NCI-H2227 (cell line): ENCODE results near the gene NEGR1.

Experiments used
- DNase-seq: peaks from one replicate; lab custom pipeline; 2025; ENCODE audit not compliant: unreplicated experiment; lab: John Stamatoyannopoulos, UW

Gene NEGR1

DNA sequence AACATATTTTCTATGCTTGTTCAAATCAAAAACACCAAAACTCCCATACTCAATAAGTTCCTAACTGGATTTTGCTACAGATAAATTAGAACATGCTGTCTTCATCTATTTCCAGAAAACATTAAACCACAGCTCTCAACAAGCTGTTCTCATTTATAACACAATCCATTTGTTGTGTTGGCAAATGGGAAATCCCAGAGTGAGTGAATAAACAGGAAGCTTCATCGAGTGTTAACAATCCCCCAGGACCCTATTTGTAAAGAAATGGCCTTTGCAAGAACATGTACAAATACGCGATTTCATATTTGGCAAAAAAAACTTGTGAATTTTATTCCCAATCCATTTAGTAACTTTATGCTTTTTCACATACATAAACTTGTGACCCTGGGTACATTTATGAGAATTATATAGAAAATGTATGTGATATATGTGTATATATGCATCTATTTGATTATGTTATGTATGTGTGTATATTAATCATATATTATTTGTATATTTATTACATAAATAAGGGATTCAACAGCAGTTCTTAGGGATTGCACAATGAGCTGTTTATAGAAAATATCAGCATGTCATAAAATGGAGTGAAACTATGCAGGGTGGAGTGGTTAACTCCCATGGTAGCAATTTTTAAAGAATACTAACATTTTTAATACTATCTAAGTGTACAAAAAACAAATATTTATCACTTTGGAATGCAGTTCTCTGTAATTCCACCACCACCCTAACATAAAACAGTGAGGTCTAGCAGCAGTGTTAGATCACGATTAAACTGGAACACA is 160.0 kb downstream of the NEGR1 start:
- DNase-seq = no peak

- DNase-seq = no peak
Observed at GRCh38 chr1:72119491-72119890, 162.8 kb downstream of the NEGR1 start.

- DNase-seq = no peak
Observed at GRCh38 chr1:72117621-72118020, 164.7 kb downstream of the NEGR1 start.

DNA sequence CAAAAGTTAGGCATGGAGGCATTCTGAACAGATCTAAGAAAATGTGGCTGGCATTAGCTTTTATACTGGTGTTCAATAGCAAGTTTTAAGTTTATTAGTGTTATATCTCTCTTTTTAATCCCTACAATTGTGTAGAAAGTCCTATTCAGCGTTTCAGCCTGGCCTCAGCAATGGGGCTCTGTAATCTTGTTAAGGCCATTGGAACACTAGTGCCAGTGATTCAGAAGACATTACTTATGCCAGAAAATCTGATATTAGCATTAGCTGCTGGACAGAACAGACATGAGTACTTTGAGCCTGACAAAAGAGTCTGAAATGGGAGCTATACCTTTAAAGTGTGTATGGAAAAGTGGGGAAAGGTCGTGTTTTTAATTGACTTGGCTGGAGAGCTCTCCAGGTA is 167.0 kb downstream of the NEGR1 start:
- no peak for DNase-seq

- no peak for DNase-seq
Observed at GRCh38 chr1:72111662-72112061, 170.7 kb downstream of the NEGR1 start.

GRCh38 chr1:72109916-72110315 is 172.4 kb downstream of the NEGR1 start:
- no peak for DNase-seq

GRCh38 chr1:72105201-72105600 is 177.1 kb downstream of the NEGR1 start:
- DNase-seq = no peak

DNA sequence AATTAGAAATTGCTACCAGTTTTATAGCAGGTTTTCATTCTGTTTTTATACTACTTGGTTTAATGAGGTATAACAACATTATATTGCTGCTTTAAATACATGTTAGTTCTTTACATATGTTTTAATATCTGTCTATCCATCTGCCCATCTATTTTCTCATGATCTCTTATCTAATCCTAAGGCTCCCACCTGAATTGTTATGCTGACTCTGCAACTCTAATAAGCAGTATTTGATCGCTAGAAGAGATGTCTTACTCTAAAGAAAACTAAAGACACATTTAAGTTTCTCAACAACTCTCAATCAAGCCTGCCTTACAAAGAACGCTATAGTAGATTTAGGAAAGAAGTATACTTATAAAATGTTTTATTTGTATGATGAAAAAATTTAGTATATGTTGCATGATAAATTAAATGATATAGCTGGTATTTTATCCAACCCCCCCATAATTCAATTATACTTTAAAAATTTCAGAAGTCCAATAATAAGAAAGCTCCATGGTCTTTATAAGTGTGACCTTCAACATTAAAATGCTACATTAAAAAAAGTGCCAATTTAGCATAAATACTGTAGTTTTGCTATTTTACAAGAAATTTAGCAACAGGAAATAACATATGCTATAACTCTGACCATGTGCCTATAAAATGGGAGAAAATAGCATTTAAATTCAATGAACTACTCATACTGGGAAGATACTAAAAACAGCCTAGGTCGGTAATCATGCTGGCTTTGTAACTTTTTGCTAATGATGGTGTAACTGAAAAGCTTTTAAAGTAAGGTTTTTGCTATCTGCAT is 180.3 kb downstream of the NEGR1 start:
- no peak for DNase-seq

DNA sequence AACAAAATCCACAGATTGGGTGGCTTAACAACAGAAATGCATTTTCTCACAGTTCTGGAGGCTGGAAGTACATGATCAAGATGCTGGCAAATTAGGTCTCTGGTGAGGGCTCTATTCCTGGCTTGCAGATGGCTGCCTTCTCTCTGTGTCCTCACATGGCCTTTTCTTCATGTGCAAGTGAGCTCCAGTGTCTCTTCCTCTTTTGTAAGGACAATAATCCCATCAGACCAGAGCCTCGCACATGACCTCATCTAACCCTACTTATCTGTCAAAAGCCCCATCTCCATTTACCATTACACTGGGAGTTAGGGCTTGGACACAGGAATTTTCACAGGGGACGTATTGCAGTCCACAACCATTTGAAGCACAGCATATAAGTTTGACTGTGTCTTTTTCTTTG is 181.6 kb downstream of the NEGR1 start:
- DNase-seq = peak; percentile 1

GRCh38 chr1:72097851-72098570 is 184.3 kb downstream of the NEGR1 start:
- no peak for DNase-seq

DNA sequence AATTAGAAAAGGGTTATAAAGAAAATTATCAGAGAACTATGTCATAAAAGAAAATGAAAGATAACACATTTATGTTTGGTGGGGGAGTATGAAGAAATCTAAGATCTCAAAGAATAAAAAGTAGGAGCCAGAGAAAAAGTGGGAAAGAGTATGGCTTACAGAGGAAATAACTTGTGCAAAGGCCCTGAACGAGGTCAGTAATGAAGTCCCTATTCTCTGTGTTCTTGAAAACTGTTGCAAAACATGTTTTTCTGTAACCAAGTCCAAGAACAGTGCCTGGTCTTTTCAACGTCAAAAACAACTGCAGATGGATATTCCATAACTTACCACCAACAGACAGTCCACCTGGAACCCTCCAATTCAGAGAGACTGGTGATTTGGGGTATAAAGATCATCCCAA is 188.1 kb downstream of the NEGR1 start:
- DNase-seq = no peak

- no peak for DNase-seq
Observed at GRCh38 chr1:72086394-72086793, 195.9 kb downstream of the NEGR1 start.

GRCh38 chr1:72075425-72075824 is 206.9 kb downstream of the NEGR1 start:
- DNase-seq = no peak

DNA sequence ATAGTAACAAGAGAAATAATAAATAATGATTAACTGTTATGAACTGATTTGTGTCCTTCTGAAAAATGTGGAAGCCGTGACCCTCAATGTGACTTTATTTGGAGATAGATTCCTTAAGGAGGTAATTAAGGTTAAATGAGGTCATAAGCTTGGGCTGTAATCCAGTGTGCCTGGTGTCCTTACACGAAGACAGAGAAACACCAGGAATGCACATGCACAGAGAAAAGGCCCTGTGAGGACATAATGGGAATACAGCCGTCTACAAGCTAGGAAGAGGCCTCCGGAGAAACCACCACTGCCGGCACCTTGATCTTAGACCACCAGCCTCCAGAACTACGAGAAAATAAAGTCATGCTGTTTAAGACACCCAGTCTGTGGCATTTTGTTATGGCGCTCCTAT is 215.9 kb downstream of the NEGR1 start:
- DNase-seq = no peak

DNA sequence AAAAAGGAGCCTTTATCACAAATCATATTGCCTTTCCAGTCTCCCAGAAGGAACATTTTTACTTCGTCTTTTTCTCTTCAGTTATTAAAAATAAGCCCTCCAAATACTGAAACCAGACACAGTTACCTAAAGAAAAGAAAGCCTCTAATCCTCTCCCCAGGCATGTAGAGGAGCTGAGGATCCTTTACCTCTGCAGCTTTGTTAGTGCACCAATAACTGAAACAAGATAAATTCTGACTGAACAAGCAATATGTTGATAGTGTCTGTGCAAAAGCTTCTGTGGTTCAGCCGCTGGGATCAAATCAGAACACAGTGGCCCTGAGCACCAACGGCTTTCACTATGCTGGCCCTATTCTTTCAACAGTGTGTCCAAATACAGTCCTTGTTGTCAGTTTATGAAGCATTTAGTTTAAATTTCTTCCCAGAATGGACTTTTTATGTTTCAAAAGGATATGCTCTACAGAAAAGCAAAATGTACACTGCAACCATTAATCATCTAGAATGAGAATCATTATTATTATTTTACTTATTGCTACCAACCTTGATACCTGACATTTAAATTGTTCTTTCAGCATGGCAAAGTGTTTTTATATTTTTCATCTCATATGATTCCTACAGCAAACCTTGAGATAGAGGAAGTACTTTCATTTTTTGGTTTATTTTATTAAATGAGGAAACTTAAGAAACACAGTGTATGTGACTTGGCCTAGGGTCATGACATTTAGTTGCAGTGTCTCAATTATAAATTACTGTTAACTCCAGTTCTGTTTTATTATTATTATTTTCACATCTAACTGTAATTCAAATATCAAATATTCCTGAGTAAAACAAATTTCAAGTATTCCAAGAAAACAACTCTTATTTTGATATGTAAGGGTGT is 217.9 kb downstream of the NEGR1 start:
- no peak for DNase-seq

- no peak for DNase-seq
Observed at GRCh38 chr1:72063364-72064044, 218.8 kb downstream of the NEGR1 start.

GRCh38 chr1:72062584-72062983 is 219.8 kb downstream of the NEGR1 start:
- DNase-seq = no peak

GRCh38 chr1:72060466-72061245 is 221.7 kb downstream of the NEGR1 start:
- DNase-seq = no peak

DNA sequence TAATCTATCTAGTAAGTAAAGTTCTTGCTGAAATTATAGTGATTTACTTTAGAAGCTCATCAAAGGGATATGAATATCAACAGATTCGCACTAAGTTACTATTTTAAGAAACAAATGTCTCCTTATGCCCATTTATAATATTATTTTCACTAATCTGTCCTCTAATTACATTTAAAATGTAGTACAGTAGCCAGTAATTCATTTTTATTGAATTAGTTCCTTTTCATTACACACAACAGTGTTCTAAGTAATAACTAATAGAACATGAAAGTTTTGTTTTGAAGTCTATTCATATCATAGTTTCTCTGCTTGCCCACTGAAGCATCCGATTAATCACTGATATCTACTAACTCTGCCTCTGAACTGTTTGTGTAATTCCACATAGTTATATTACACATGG is 225.8 kb downstream of the NEGR1 start:
- no peak for DNase-seq
